Liver (tissue), 9 donors: ENCODE measurements around the gene DTNB. TPM values are rescaled to one million over a fixed set of nuclear protein-coding genes. Genes with fewer than 3 reads are reported as not detected.

Experiments
- DNase-seq: peaks from one replicate; pipeline ENCODE4 v3.0.0-alpha.2; 2017; ENCODE audit warnings: low spot score
- H3K27ac ChIP-seq, 2 donors: one replicate each; pipeline ENCODE4 v1.7.0; 2013; ENCODE audit warnings: inconsistent platforms in 2 of 2, low read length in 2 of 2, control low read depth in 1 of 2, low read depth in 1 of 2, mild to moderate bottlenecking in 1 of 2
- H3K27me3 ChIP-seq, 4 donors: one replicate each; pipeline versions ENCODE4 v1.6.1 to v1.7.0; 2013; ENCODE audit warnings: low read length in 3 of 4, inconsistent platforms in 1 of 4, mild to moderate bottlenecking in 1 of 4, moderate library complexity in 1 of 4; ENCODE audit not compliant: control insufficient read depth in 4 of 4, insufficient read depth in 4 of 4
- H3K36me3 ChIP-seq, 4 donors: one replicate each; pipeline versions ENCODE4 v1.6.1 to v1.7.0; 2013; ENCODE audit warnings: low read length in 3 of 4, mild to moderate bottlenecking in 3 of 4, low read depth in 1 of 4, moderate library complexity in 1 of 4; ENCODE audit not compliant: control insufficient read depth in 4 of 4, insufficient read depth in 3 of 4
- H3K4me1 ChIP-seq, 4 donors: one replicate each; pipeline versions ENCODE4 v1.6.1 to v1.7.0; 2013; ENCODE audit warnings: low read length in 3 of 4, mild to moderate bottlenecking in 3 of 4, moderate library complexity in 1 of 4; ENCODE audit not compliant: control insufficient read depth in 4 of 4, insufficient read depth in 4 of 4
- H3K4me3 ChIP-seq, 3 donors: one replicate each; pipeline versions ENCODE4 v1.6.1 to v1.7.0; 2013; ENCODE audit warnings: low read length in 3 of 3, control low read depth in 1 of 3, low read depth in 1 of 3, mild to moderate bottlenecking in 1 of 3
- H3K9ac ChIP-seq, 2 donors: one replicate each; pipeline ENCODE4 v1.7.0; 2013; ENCODE audit warnings: low read length in 2 of 2, mild to moderate bottlenecking in 2 of 2, moderate library complexity in 2 of 2, control low read depth in 1 of 2, low read depth in 1 of 2
- H3K9me3 ChIP-seq, 4 donors: one replicate each; pipeline versions ENCODE4 v1.6.1 to v1.7.0; 2013; ENCODE audit warnings: low read length in 3 of 4; ENCODE audit not compliant: control insufficient read depth in 4 of 4
- EGR1 ChIP-seq, 2 donors: IDR thresholded peaks; 2 replicates each; pipeline ENCODE4 v1.6.1; 2016 to 2018; ENCODE audit warnings: antibody characterized with exemption in 2 of 2, low read depth in 2 of 2
- HNF4G ChIP-seq: IDR thresholded peaks from 2 replicates; pipeline ENCODE4 v1.6.1; 2016; ENCODE audit warnings: antibody characterized with exemption
- NR2F2 ChIP-seq: IDR thresholded peaks from 2 replicates; pipeline ENCODE4 v1.6.1; 2016; ENCODE audit warnings: antibody characterized with exemption
- RAD21 ChIP-seq, 2 donors: IDR thresholded peaks; 2 replicates each; pipeline ENCODE4 v1.6.1; 2016; ENCODE audit warnings: antibody characterized with exemption in 2 of 2, mild to moderate bottlenecking in 2 of 2
- TAF1 ChIP-seq: conservative IDR thresholded peaks from 2 replicates; pipeline ENCODE4 v1.6.1; 2016; ENCODE audit warnings: antibody characterized with exemption, mild to moderate bottlenecking
- WGBS: extraction: QIAGEN DNeasy Blood & Tissue Kit; methylation state at CpG from one replicate; pipeline ENCODE4 v1.1.7; 2013; 5-methylcytosine and 5-hydroxymethylcytosine counted together
- polyA plus RNA-seq, 2 donors: library from polyadenylated mRNA; stranded (reverse) in 1 of 2; unstranded in 1 of 2; fragments of 200-250 nt in 1 of 2; fragments of >200 nt in 1 of 2; fragmentation: Nextera tagmentation in 1 of 2; extraction: Ambion mirVana in 1 of 2; gene quantifications; one replicate each; pipeline versions ENCODE4 v1.2.1 to v1.2.3, GENCODE V29; 2013 to 2015
- total RNA-seq, 2 donors: library from RNA; depleted of rRNA; stranded (reverse); fragments of >200 nt; gene quantifications; one replicate each; pipeline ENCODE4 v1.2.3, GENCODE V29; 2014
- TF ChIP-seq, protein P1 (sequence below): IDR thresholded peaks from 2 replicates; pipeline ENCODE4 v1.6.1; 2016; ENCODE audit warnings: antibody characterized with exemption
- TF ChIP-seq, protein P2 (sequence below): IDR thresholded peaks from 2 replicates; pipeline ENCODE4 v1.6.1; 2016; ENCODE audit warnings: antibody characterized with exemption, mild to moderate bottlenecking
- TF ChIP-seq, protein P3 (sequence below): IDR thresholded peaks from 2 replicates; pipeline ENCODE4 v1.6.1; 2016; ENCODE audit warnings: antibody characterized with exemption
- TF ChIP-seq, protein P4 (sequence below): fragments of 150-350 bp; IDR thresholded peaks from 2 replicates; pipeline ENCODE4 v1.5.1; 2017; ENCODE audit warnings: improper control_type of control experiment, low read depth, low read length; ENCODE audit not compliant: missing input control
- TF ChIP-seq, protein P5 (sequence below): IDR thresholded peaks from 2 replicates; pipeline ENCODE4 v1.6.1; 2016; ENCODE audit warnings: antibody characterized with exemption
- donor health status: healthy.
- donor health status: healthy.
- donor health status: healthy.
- donor health status: healthy.
- donor health status: healthy.

The DTNB gene
- total and polyA plus RNA-seq, 4 donors = 3.3 to 10.5 (median 6.4) TPM

DNA sequence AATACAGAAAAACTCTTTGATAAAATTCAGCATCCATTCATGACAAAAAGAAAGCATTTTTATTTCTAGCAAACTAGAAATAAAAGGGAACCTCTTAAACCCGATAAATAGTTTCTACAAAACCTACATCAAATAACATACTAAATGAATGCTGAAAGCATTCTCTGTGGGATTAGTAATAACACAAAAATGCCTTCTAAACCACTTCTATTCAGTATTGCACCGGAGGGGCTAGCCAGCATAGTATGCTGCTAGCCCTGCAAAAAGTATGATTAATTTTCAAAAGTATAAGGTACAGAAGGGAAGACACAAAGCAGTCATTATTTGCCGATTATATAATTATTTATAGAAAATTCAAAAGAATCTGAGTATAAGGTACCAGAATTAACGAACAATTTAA lies 145.2 kb downstream of the DTNB start:
- Histone ChIP-seq H3K27ac (no peak overlapping the region), H3K4me1 (no peaks in the 10 kb centered on the region), H3K4me3 (no peak overlapping the region), H3K27me3 (no peaks in the 10 kb centered on the region), H3K36me3 (no peaks in the 10 kb centered on the region), H3K9me3 (no peaks in the 10 kb centered on the region), H3K9ac (no peak overlapping the region)
- 96% methylated on average over 4 of the region's 4 CpGs for WGBS
- TF ChIP-seq, protein P1, sequence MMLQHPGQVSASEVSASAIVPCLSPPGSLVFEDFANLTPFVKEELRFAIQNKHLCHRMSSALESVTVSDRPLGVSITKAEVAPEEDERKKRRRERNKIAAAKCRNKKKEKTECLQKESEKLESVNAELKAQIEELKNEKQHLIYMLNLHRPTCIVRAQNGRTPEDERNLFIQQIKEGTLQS = no peak
- TF ChIP-seq, protein P2, sequence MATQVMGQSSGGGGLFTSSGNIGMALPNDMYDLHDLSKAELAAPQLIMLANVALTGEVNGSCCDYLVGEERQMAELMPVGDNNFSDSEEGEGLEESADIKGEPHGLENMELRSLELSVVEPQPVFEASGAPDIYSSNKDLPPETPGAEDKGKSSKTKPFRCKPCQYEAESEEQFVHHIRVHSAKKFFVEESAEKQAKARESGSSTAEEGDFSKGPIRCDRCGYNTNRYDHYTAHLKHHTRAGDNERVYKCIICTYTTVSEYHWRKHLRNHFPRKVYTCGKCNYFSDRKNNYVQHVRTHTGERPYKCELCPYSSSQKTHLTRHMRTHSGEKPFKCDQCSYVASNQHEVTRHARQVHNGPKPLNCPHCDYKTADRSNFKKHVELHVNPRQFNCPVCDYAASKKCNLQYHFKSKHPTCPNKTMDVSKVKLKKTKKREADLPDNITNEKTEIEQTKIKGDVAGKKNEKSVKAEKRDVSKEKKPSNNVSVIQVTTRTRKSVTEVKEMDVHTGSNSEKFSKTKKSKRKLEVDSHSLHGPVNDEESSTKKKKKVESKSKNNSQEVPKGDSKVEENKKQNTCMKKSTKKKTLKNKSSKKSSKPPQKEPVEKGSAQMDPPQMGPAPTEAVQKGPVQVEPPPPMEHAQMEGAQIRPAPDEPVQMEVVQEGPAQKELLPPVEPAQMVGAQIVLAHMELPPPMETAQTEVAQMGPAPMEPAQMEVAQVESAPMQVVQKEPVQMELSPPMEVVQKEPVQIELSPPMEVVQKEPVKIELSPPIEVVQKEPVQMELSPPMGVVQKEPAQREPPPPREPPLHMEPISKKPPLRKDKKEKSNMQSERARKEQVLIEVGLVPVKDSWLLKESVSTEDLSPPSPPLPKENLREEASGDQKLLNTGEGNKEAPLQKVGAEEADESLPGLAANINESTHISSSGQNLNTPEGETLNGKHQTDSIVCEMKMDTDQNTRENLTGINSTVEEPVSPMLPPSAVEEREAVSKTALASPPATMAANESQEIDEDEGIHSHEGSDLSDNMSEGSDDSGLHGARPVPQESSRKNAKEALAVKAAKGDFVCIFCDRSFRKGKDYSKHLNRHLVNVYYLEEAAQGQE = no peak
- TF ChIP-seq TAF1 = no peak
- TF ChIP-seq, protein P3, sequence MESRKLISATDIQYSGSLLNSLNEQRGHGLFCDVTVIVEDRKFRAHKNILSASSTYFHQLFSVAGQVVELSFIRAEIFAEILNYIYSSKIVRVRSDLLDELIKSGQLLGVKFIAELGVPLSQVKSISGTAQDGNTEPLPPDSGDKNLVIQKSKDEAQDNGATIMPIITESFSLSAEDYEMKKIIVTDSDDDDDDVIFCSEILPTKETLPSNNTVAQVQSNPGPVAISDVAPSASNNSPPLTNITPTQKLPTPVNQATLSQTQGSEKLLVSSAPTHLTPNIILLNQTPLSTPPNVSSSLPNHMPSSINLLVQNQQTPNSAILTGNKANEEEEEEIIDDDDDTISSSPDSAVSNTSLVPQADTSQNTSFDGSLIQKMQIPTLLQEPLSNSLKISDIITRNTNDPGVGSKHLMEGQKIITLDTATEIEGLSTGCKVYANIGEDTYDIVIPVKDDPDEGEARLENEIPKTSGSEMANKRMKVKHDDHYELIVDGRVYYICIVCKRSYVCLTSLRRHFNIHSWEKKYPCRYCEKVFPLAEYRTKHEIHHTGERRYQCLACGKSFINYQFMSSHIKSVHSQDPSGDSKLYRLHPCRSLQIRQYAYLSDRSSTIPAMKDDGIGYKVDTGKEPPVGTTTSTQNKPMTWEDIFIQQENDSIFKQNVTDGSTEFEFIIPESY = no peak
- TF ChIP-seq, protein P4, sequence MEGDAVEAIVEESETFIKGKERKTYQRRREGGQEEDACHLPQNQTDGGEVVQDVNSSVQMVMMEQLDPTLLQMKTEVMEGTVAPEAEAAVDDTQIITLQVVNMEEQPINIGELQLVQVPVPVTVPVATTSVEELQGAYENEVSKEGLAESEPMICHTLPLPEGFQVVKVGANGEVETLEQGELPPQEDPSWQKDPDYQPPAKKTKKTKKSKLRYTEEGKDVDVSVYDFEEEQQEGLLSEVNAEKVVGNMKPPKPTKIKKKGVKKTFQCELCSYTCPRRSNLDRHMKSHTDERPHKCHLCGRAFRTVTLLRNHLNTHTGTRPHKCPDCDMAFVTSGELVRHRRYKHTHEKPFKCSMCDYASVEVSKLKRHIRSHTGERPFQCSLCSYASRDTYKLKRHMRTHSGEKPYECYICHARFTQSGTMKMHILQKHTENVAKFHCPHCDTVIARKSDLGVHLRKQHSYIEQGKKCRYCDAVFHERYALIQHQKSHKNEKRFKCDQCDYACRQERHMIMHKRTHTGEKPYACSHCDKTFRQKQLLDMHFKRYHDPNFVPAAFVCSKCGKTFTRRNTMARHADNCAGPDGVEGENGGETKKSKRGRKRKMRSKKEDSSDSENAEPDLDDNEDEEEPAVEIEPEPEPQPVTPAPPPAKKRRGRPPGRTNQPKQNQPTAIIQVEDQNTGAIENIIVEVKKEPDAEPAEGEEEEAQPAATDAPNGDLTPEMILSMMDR = no peak
- DNase-seq = no peak

DNA sequence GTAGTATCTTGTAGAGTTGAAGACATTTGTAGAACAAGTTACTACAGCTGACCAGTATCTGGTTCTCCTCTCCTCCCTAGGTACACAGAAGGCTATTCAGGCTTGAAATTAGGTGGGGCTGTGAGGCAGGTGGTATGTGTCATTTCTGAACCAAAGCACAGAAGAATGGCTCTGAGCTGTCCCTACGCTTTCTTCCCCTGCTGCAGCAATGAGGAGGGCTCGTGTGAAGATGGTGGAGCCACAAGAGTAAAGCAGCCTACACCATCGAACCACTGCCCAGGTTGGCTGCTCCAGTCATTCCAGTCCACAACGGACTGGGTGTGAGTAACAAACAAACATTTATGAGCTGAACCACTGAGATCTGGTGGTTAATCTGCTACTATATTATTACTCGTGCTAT lies 148.9 kb downstream of the DTNB start:
- Histone ChIP-seq H3K4me1 (peaks cover 0 to 10% (median 2%) of the 10 kb centered on the region in 4 donors), H3K27me3 (no peaks in the 10 kb centered on the region), H3K9ac (no peak overlapping the region), H3K4me3 (no peak overlapping the region), H3K9me3 (no peaks in the 10 kb centered on the region), H3K36me3 (no peaks in the 10 kb centered on the region), H3K27ac (no peak overlapping the region)
- no peak for TF ChIP-seq RAD21 (IDR thresholded peaks at IDR 0.05)
- TF ChIP-seq, protein P5, sequence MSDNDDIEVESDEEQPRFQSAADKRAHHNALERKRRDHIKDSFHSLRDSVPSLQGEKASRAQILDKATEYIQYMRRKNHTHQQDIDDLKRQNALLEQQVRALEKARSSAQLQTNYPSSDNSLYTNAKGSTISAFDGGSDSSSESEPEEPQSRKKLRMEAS = no peak
- TF ChIP-seq NR2F2 = no peak
- no peak for TF ChIP-seq HNF4G
- TF ChIP-seq EGR1 (IDR thresholded peaks at IDR 0.05; ENCODE audit: low read depth in 2 of 2) = no peak
- TF ChIP-seq, protein P2 = no peak
- DNase-seq = no peak
- 88% methylated on average over 5 of the region's 5 CpGs for WGBS
